Caco-2 (cell line): ENCODE data around the gene CDK5RAP2. TPM values are rescaled to one million over a fixed set of nuclear protein-coding genes. Genes with fewer than 3 reads are reported as not detected.

Experiments
- BruUV-seq: library from RNA; stranded (reverse); fragments of 400-500 nt; replicated peaks from 2 replicates; lab custom pipeline; 2021; lab: Mats Ljungman, UMichigan
- CTCF ChIA-PET: fragments of 300-600 bp; sonication (Branson Sonifier 250); formaldehyde crosslinking; loops from one replicate; lab custom pipeline; 2022; ENCODE audit warnings: antibody characterized with exemption; lab: Charles Lee
- POLR2A ChIA-PET: fragments of 300-600 bp; sonication (Branson Sonifier 250); formaldehyde crosslinking; loops from one replicate; lab custom pipeline; 2022; ENCODE audit warnings: antibody characterized with exemption; lab: Charles Lee
- DNase-seq, 2 experiments: peaks; one replicate each; pipeline versions ENCODE4 v3.0.0 to v3.0.0-alpha.2; 2020 to 2022
- H3K27me3 ChIP-seq: replicated peaks from 2 replicates; pipeline ENCODE4 v1.6.0; 2011; ENCODE audit warnings: low read length; ENCODE audit not compliant: control insufficient read depth, insufficient read depth
- H3K36me3 ChIP-seq: 2 replicates; pipeline ENCODE4 v1.5.1; 2011; ENCODE audit warnings: low read length; ENCODE audit not compliant: control insufficient read depth, insufficient read depth
- H3K4me1 ChIP-seq: fragments of 250-450 bp; sonication (Bioruptor Pico); 2 replicates; pipeline ENCODE4 v1.5.1; 2020; ENCODE audit warnings: mild to moderate bottlenecking
- H3K4me3 ChIP-seq: 2 replicates; pipeline ENCODE4 v1.5.1; 2011; ENCODE audit warnings: low read depth, mild to moderate bottlenecking, control low read depth, low read length
- H3K9me3 ChIP-seq: fragments of 250-450 bp; sonication (Bioruptor Pico); 2 replicates; pipeline ENCODE4 v1.5.1; 2020; ENCODE audit warnings: mild to moderate bottlenecking, moderate library complexity
- H3K27ac Mint-ChIP-seq: one replicate; pipeline ENCODE4 v1.8.0; 2022; ENCODE audit warnings: mixed read lengths; ENCODE audit not compliant: unreplicated experiment
- H3K27me3 Mint-ChIP-seq: one replicate; pipeline ENCODE4 v1.8.0; 2022; ENCODE audit warnings: mixed read lengths; ENCODE audit not compliant: insufficient read depth, unreplicated experiment
- H3K36me3 Mint-ChIP-seq: one replicate; pipeline ENCODE4 v1.8.0; 2022; ENCODE audit warnings: mild to moderate bottlenecking, mixed read lengths; ENCODE audit not compliant: insufficient read depth, unreplicated experiment
- H3K4me1 Mint-ChIP-seq: one replicate; pipeline ENCODE4 v1.8.0; 2022; ENCODE audit warnings: low read depth, mixed read lengths; ENCODE audit not compliant: unreplicated experiment
- H3K4me3 Mint-ChIP-seq: one replicate; pipeline ENCODE4 v1.8.0; 2022; ENCODE audit warnings: mild to moderate bottlenecking, moderate library complexity, mixed read lengths; ENCODE audit not compliant: unreplicated experiment
- H3K9me3 Mint-ChIP-seq: one replicate; pipeline ENCODE4 v1.8.0; 2022; ENCODE audit warnings: mixed read lengths; ENCODE audit not compliant: unreplicated experiment
- intact Hi-C: fragments of 100-400 bp; cut with micrococcal nuclease; formaldehyde crosslinking; loops from one replicate; pipeline ENCODE4 v1.10.0; 2022; ENCODE audit not compliant: unreplicated experiment
- total RNA-seq: library from RNA; stranded (reverse); gene quantifications from 2 replicates; pipeline ENCODE4 v1.2.3, GENCODE V29; 2022
- TF ChIP-seq, protein P1 (sequence below), 2 experiments: fragments of 200-600 bp in 1 of 2; IDR thresholded peaks; 1 replicate in 1 of 2; 2 replicates in 1 of 2; pipeline versions ENCODE4 v1.5.1 to v1.8.0; 2011 to 2022; ENCODE audit warnings: antibody characterized with exemption in 1 of 2, control low read depth in 1 of 2, inconsistent platforms in 1 of 2, low read depth in 1 of 2, low read length in 1 of 2, mild to moderate bottlenecking in 1 of 2, moderate library complexity in 1 of 2; ENCODE audit not compliant: insufficient read depth in 1 of 2, severe bottlenecking in 1 of 2, unreplicated experiment in 1 of 2

Gene CDK5RAP2
- total RNA-seq, 1 experiment from 2014 or later: 71.3 TPM

DNA sequence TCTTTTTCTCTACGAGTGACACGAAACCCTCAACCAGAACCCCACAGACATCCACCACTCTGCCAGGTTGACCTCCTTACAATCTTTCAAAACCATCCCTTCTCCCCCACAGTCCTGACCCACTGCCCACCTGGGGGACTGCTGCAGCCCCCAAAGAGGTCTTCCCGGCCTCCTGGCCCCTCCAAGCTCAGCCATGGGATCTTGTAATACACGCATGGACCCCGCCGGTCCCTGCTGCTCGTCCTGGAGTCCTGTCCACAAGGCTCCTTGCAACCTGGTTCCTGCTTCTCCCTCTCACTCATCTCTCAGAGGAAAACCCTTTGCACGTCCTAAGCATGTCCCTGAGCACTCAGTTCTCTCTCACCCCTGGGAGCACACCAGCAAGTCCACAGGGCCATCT is 187.3 kb downstream of the CDK5RAP2 start:
- peaks cover 34% of the 10 kb centered on the region for H3K36me3 Mint-ChIP-seq
- Histone ChIP-seq H3K36me3 (peaks cover 3% of the 10 kb centered on the region), H3K9me3 (no peaks in the 10 kb centered on the region), H3K4me3 (no peak overlapping the region), H3K27me3 (no peaks in the 10 kb centered on the region), H3K4me1 (no peaks in the 10 kb centered on the region)
- TF ChIP-seq, protein P1, sequence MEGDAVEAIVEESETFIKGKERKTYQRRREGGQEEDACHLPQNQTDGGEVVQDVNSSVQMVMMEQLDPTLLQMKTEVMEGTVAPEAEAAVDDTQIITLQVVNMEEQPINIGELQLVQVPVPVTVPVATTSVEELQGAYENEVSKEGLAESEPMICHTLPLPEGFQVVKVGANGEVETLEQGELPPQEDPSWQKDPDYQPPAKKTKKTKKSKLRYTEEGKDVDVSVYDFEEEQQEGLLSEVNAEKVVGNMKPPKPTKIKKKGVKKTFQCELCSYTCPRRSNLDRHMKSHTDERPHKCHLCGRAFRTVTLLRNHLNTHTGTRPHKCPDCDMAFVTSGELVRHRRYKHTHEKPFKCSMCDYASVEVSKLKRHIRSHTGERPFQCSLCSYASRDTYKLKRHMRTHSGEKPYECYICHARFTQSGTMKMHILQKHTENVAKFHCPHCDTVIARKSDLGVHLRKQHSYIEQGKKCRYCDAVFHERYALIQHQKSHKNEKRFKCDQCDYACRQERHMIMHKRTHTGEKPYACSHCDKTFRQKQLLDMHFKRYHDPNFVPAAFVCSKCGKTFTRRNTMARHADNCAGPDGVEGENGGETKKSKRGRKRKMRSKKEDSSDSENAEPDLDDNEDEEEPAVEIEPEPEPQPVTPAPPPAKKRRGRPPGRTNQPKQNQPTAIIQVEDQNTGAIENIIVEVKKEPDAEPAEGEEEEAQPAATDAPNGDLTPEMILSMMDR (IDR thresholded peaks at IDR 0.05; ENCODE audit: insufficient read depth in 1 of 2, low read depth in 1 of 2, low read length in 1 of 2, severe bottlenecking in 1 of 2, unreplicated experiment in 1 of 2): no peak
- H3K27me3 Mint-ChIP-seq: no peaks in the 10 kb centered on the region
- H3K9me3 Mint-ChIP-seq: no peaks in the 10 kb centered on the region
- no peak for DNase-seq
- no TSS peak for BruUV-seq
- no peak overlapping the region for H3K27ac Mint-ChIP-seq
- POLR2A ChIA-PET: no interaction called here
- H3K4me1 Mint-ChIP-seq: no peaks in the 10 kb centered on the region
- intact Hi-C loops: no loop called here
- H3K4me3 Mint-ChIP-seq: no peak overlapping the region
- CTCF ChIA-PET: no interaction called here

DNA sequence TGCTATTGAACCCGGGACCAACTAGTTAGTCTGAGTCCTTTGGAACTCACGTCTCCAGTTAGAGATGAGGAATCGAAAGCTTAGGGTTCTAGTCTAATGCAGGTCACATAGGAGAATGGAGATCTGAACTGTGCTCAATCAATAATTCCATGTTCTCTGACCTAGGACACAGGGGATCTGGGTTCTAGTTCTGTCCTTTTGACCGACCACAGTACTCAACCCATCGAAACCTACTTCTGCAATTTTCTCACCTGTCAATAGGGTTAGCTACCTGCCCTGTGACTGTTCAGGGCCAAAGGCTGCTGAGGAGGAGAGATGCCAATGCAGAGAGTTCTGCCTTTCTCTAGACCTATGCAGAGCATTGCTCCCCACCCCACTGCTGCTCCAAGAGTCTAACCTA is 187.7 kb downstream of the CDK5RAP2 start:
- ChIA-PET POLR2A (no interaction called here), CTCF (no interaction called here)
- Histone ChIP-seq H3K4me3 (no peak overlapping the region), H3K27me3 (no peaks in the 10 kb centered on the region), H3K36me3 (peaks cover 3% of the 10 kb centered on the region; the same call in 1 of the 2 replicates), H3K9me3 (no peaks in the 10 kb centered on the region), H3K4me1 (no peaks in the 10 kb centered on the region)
- TF ChIP-seq, protein P1 (IDR thresholded peaks at IDR 0.05; ENCODE audit: insufficient read depth in 1 of 2, low read depth in 1 of 2, low read length in 1 of 2, severe bottlenecking in 1 of 2, unreplicated experiment in 1 of 2): no peak
- intact Hi-C loops: no loop called here
- Mint-ChIP-seq H3K4me3 (no peak overlapping the region), H3K36me3 (peaks cover 34% of the 10 kb centered on the region), H3K4me1 (no peaks in the 10 kb centered on the region), H3K9me3 (no peaks in the 10 kb centered on the region), H3K27me3 (no peaks in the 10 kb centered on the region), H3K27ac (no peak overlapping the region)
- DNase-seq: no peak
- no TSS peak for BruUV-seq

DNA sequence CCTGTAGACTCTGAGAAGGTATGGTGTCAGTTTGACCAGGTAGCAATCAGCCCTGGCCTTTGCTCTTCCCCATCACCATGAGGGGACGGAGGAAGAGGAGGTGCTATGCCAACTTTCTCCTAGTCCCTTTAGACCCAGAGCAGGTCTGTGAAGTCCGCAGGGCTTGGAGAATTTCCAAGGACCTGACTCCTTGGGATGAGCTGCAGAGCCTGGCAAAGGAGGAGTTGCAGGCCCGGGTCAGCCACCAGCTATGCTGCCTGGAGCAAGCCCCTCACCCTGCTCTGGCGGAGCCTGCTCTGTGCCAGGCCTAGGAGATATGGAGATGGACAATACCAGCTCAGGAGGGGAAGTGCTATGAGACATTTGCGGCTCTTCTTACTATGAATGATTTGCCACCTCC is 188.3 kb downstream of the CDK5RAP2 start:
- H3K27ac Mint-ChIP-seq: no peak overlapping the region
- Histone ChIP-seq H3K9me3 (no peaks in the 10 kb centered on the region), H3K4me3 (no peak overlapping the region), H3K36me3 (peaks cover 3% of the 10 kb centered on the region; the same call in 1 of the 2 replicates), H3K4me1 (no peaks in the 10 kb centered on the region), H3K27me3 (no peaks in the 10 kb centered on the region)
- intact Hi-C loops: no loop called here
- H3K4me3 Mint-ChIP-seq: no peak overlapping the region
- POLR2A ChIA-PET: no interaction called here
- no TSS peak for BruUV-seq
- H3K4me1 Mint-ChIP-seq: no peaks in the 10 kb centered on the region
- CTCF ChIA-PET: no interaction called here
- peaks cover 31% of the 10 kb centered on the region for H3K36me3 Mint-ChIP-seq
- DNase-seq: peak in 1 of 2 experiments; percentile 17
- no peaks in the 10 kb centered on the region for H3K27me3 Mint-ChIP-seq
- H3K9me3 Mint-ChIP-seq: no peaks in the 10 kb centered on the region
- TF ChIP-seq, protein P1 (IDR thresholded peaks at IDR 0.05; ENCODE audit: insufficient read depth in 1 of 2, low read depth in 1 of 2, low read length in 1 of 2, severe bottlenecking in 1 of 2, unreplicated experiment in 1 of 2): no peak
